HepG2 (cell line): ENCODE data around the gene FCHO1. TPM values are rescaled to one million over a fixed set of nuclear protein-coding genes. Genes with fewer than 3 reads are reported as not detected.
A peak's percentile ranks its signal among the peaks of the same experiment; 100 is the strongest.

Experiments used
- CERS6 ChIP-seq: sonication (generic); formaldehyde crosslinking; IDR thresholded peaks from 2 replicates; pipeline ENCODE4 v1.5.0; 2020; ENCODE audit warnings: missing genetic modification reagents
- GRHL1 ChIP-seq: sonication (generic); formaldehyde crosslinking; conservative IDR thresholded peaks from 2 replicates; pipeline ENCODE4 v1.8.0; 2022; ENCODE audit warnings: missing genetic modification reagents
- HNRNPUL1 ChIP-seq: fragments of 200-400 bp; formaldehyde crosslinking; IDR thresholded peaks from 2 replicates; pipeline ENCODE4 v1.6.1; 2017; ENCODE audit warnings: low read depth, mild to moderate bottlenecking, low read length, moderate library complexity
- KIAA2018 ChIP-seq: sonication (generic); formaldehyde crosslinking; IDR thresholded peaks from 2 replicates; pipeline ENCODE4 v1.5.0; 2020; ENCODE audit warnings: mild to moderate bottlenecking, missing genetic modification reagents, borderline replicate concordance
- NFYC ChIP-seq: IDR thresholded peaks from 2 replicates; pipeline ENCODE4 v1.6.1; 2016; ENCODE audit warnings: missing genetic modification reagents, missing compliant biosample characterization
- TFAP4 ChIP-seq: sonication (generic); IDR thresholded peaks from 2 replicates; pipeline ENCODE4 v1.6.1; 2016; ENCODE audit warnings: low read depth, borderline replicate concordance
- ZNF280B ChIP-seq: sonication (generic); formaldehyde crosslinking; IDR thresholded peaks from 2 replicates; pipeline ENCODE4 v1.5.0; 2020; ENCODE audit warnings: missing genetic modification reagents, mild to moderate bottlenecking, borderline replicate concordance
- ZNF441 ChIP-seq: sonication (generic); formaldehyde crosslinking; IDR thresholded peaks from 2 replicates; pipeline ENCODE4 v1.7.0; 2021; ENCODE audit warnings: missing genetic modification reagents, borderline replicate concordance
- ZNF562 ChIP-seq: sonication (generic); formaldehyde crosslinking; IDR thresholded peaks from 2 replicates; pipeline ENCODE4 v1.8.0; 2022; ENCODE audit warnings: missing genetic modification reagents, borderline replicate concordance
- ZNF747 ChIP-seq: sonication (generic); formaldehyde crosslinking; IDR thresholded peaks from 2 replicates; pipeline ENCODE4 v1.8.1; 2023; ENCODE audit warnings: missing genetic modification reagents, mild to moderate bottlenecking, borderline replicate concordance
- ZNF784 ChIP-seq: sonication (generic); formaldehyde crosslinking; IDR thresholded peaks from 2 replicates; pipeline ENCODE4 v1.5.1; 2020; ENCODE audit warnings: missing genetic modification reagents, mild to moderate bottlenecking, borderline replicate concordance
- ZNF850 ChIP-seq: sonication (generic); formaldehyde crosslinking; conservative IDR thresholded peaks from 2 replicates; pipeline ENCODE4 v1.9.0; 2021; ENCODE audit warnings: mild to moderate bottlenecking, missing genetic modification reagents
- ZSCAN9 ChIP-seq: IDR thresholded peaks from 2 replicates; pipeline ENCODE4 v1.6.1; 2016; ENCODE audit warnings: borderline replicate concordance
- polyA plus RNA-seq, 8 experiments: library from polyadenylated mRNA; depleted of rRNA in 3 of 8; stranded (reverse) in 7 of 8; unstranded in 1 of 8; fragments of >200 nt; fragmentation: Illumina TruSeq in 4 of 8; extraction: Trizol in 4 of 8; gene quantifications; 2 replicates each; pipeline versions ENCODE4 v1.2.1 to v1.2.3, GENCODE V29; 2011 to 2016; ENCODE audit warnings: low read depth in 4 of 8, missing spikeins in 1 of 8, mixed read lengths in 1 of 8; ENCODE audit not compliant: insufficient read depth in 1 of 8
- total RNA-seq, 5 experiments: library from RNA; depleted of rRNA; stranded (reverse); fragments of >200 nt; fragmentation: Illumina TruSeq; extraction: Trizol; gene quantifications; 2 replicates each; pipeline ENCODE4 v1.2.3, GENCODE V29; 2016; ENCODE audit warnings: low read depth in 1 of 5

The FCHO1 gene
- total and polyA plus RNA-seq, 2 of the 13 experiments (the other 11 are each of a cell fraction or from before 2014, with no cell fraction given), result 1.3 to 3.1 TPM

GRCh38 chr19:17794731-17795494 lies 43.6 kb downstream of the FCHO1 start, which contains the start of gene B3GNT3 (continued):
- TF ChIP-seq ZNF747, result no peak
- no peak for TF ChIP-seq GRHL1 (CRISPR knock-in tag)
- no peak for TF ChIP-seq ZNF562 (CRISPR knock-in tag)
- no peak for TF ChIP-seq ZNF441 (CRISPR knock-in tag)
- TF ChIP-seq ZSCAN9 (CRISPR knock-in tag), result no peak
- no peak for TF ChIP-seq HNRNPUL1
- TF ChIP-seq TFAP4, result no peak; the same call in 1 of the 2 replicates
- peak; percentile 24; the same call in 1 of the 2 replicates for TF ChIP-seq NFYC
- no peak for TF ChIP-seq ZNF784 (CRISPR knock-in tag)
- no peak for TF ChIP-seq KIAA2018 (CRISPR knock-in tag)
- TF ChIP-seq CERS6, result no peak
- no peak; the same call in 1 of the 2 replicates for TF ChIP-seq ZNF280B (CRISPR knock-in tag)
- no peak for TF ChIP-seq ZNF850 (CRISPR knock-in tag)
